ENCODE measurements around the gene SMYD3. TPM values are rescaled to one million over a fixed set of nuclear protein-coding genes. Genes with fewer than 3 reads are reported as not detected.

The SMYD3 gene
- total RNA-seq, 1 donor from 2014 or later: 80.8 TPM

GRCh38 chr1:245984390-245985155 is 522.5 kb downstream of the SMYD3 start:
- Mint-ChIP-seq H3K9me3 (ENCODE audit: unreplicated experiment) (no peaks in the 10 kb centered on the region), H3K4me1 (ENCODE audit: low read depth, unreplicated experiment) (peaks cover 27% of the 10 kb centered on the region), H3K27ac (ENCODE audit: unreplicated experiment) (no peak overlapping the region), H3K27me3 (ENCODE audit: low read depth, unreplicated experiment) (no peaks in the 10 kb centered on the region), H3K4me3 (ENCODE audit: unreplicated experiment) (no peak overlapping the region), H3K36me3 (ENCODE audit: low read depth, unreplicated experiment) (peaks cover 6% of the 10 kb centered on the region)
- Histone ChIP-seq H3K4me3 (ENCODE audit: insufficient read depth, low read depth, low read length) (no peak overlapping the region), H4K20me1 (ENCODE audit: insufficient read depth, low read length) (no peaks in the 10 kb centered on the region), H2AFZ (ENCODE audit: low read depth, low read length) (no peak overlapping the region), H3K27ac (ENCODE audit: low read depth, low read length) (no peak overlapping the region), H3K27me3 (ENCODE audit: insufficient read depth, low read length) (no peaks in the 10 kb centered on the region), H3K4me1 (ENCODE audit: insufficient read depth, low read length) (peaks cover 20% of the 10 kb centered on the region), H3K9ac (ENCODE audit: low read length) (no peak overlapping the region), H3K79me2 (ENCODE audit: insufficient read depth, low read length) (no peaks in the 10 kb centered on the region), H3K4me2 (ENCODE audit: low read length) (no peak overlapping the region), H3K36me3 (ENCODE audit: insufficient read depth, low read length) (no peaks in the 10 kb centered on the region), H3K9me3 (ENCODE audit: insufficient read depth, low read depth, low read length) (no peaks in the 10 kb centered on the region)
- FAIRE-seq: no peak
- no peak for TF ChIP-seq EZH2 (IDR thresholded peaks at IDR 0.05; ENCODE audit: insufficient read depth, low read length)
- TF ChIP-seq, protein P1, sequence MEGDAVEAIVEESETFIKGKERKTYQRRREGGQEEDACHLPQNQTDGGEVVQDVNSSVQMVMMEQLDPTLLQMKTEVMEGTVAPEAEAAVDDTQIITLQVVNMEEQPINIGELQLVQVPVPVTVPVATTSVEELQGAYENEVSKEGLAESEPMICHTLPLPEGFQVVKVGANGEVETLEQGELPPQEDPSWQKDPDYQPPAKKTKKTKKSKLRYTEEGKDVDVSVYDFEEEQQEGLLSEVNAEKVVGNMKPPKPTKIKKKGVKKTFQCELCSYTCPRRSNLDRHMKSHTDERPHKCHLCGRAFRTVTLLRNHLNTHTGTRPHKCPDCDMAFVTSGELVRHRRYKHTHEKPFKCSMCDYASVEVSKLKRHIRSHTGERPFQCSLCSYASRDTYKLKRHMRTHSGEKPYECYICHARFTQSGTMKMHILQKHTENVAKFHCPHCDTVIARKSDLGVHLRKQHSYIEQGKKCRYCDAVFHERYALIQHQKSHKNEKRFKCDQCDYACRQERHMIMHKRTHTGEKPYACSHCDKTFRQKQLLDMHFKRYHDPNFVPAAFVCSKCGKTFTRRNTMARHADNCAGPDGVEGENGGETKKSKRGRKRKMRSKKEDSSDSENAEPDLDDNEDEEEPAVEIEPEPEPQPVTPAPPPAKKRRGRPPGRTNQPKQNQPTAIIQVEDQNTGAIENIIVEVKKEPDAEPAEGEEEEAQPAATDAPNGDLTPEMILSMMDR (IDR thresholded peaks at IDR 0.05; ENCODE audit: insufficient read depth, low read depth, low read length): no peak
- DNase-seq (ENCODE audit: low read depth): no peak

- H4K20me1 ChIP-seq (ENCODE audit: insufficient read depth, low read length): no peaks in the 10 kb centered on the region
- no peaks in the 10 kb centered on the region for H3K27me3 ChIP-seq (ENCODE audit: insufficient read depth, low read length)
- H3K9me3 ChIP-seq (ENCODE audit: insufficient read depth, low read depth, low read length): no peaks in the 10 kb centered on the region
- H3K27me3 Mint-ChIP-seq (ENCODE audit: low read depth, unreplicated experiment): no peaks in the 10 kb centered on the region
- DNase-seq (ENCODE audit: low read depth): no peak
- no peaks in the 10 kb centered on the region for H3K36me3 ChIP-seq (ENCODE audit: insufficient read depth, low read length)
- no peak overlapping the region for H3K27ac ChIP-seq (ENCODE audit: low read depth, low read length)
- no peak for FAIRE-seq
- no peak overlapping the region for H3K4me2 ChIP-seq (ENCODE audit: low read length)
- H2AFZ ChIP-seq (ENCODE audit: low read depth, low read length): no peak overlapping the region
- no peak for TF ChIP-seq EZH2 (IDR thresholded peaks at IDR 0.05; ENCODE audit: insufficient read depth, low read length)
- TF ChIP-seq, protein P1 (IDR thresholded peaks at IDR 0.05; ENCODE audit: insufficient read depth, low read depth, low read length): no peak
- no peak overlapping the region for H3K9ac ChIP-seq (ENCODE audit: low read length)
- H3K9me3 Mint-ChIP-seq (ENCODE audit: unreplicated experiment): no peaks in the 10 kb centered on the region
- peaks cover 9% of the 10 kb centered on the region for H3K36me3 Mint-ChIP-seq (ENCODE audit: low read depth, unreplicated experiment)
- no peak overlapping the region for H3K4me3 ChIP-seq (ENCODE audit: insufficient read depth, low read depth, low read length)
- H3K27ac Mint-ChIP-seq (ENCODE audit: unreplicated experiment): no peak overlapping the region
- H3K4me1 ChIP-seq (ENCODE audit: insufficient read depth, low read length): peaks cover 24% of the 10 kb centered on the region
- H3K4me3 Mint-ChIP-seq (ENCODE audit: unreplicated experiment): no peak overlapping the region
- H3K79me2 ChIP-seq (ENCODE audit: insufficient read depth, low read length): no peaks in the 10 kb centered on the region
- peaks cover 38% of the 10 kb centered on the region for H3K4me1 Mint-ChIP-seq (ENCODE audit: low read depth, unreplicated experiment)
These were observed 523.6 kb downstream of the SMYD3 start for GRCh38 chr1:245983294-245983967.

GRCh38 chr1:245979589-245979988 is 527.5 kb downstream of the SMYD3 start:
- no peak overlapping the region for H3K4me2 ChIP-seq (ENCODE audit: low read length)
- no peak overlapping the region for H3K4me3 ChIP-seq (ENCODE audit: insufficient read depth, low read depth, low read length)
- no peaks in the 10 kb centered on the region for H4K20me1 ChIP-seq (ENCODE audit: insufficient read depth, low read length)
- FAIRE-seq: no peak
- H3K27me3 Mint-ChIP-seq (ENCODE audit: low read depth, unreplicated experiment): no peaks in the 10 kb centered on the region
- peaks cover 11% of the 10 kb centered on the region for H3K36me3 Mint-ChIP-seq (ENCODE audit: low read depth, unreplicated experiment)
- H3K9me3 Mint-ChIP-seq (ENCODE audit: unreplicated experiment): no peaks in the 10 kb centered on the region
- H3K36me3 ChIP-seq (ENCODE audit: insufficient read depth, low read length): no peaks in the 10 kb centered on the region
- H2AFZ ChIP-seq (ENCODE audit: low read depth, low read length): no peak overlapping the region
- H3K4me1 Mint-ChIP-seq (ENCODE audit: low read depth, unreplicated experiment): peaks cover 20% of the 10 kb centered on the region
- H3K9me3 ChIP-seq (ENCODE audit: insufficient read depth, low read depth, low read length): no peaks in the 10 kb centered on the region
- H3K27ac Mint-ChIP-seq (ENCODE audit: unreplicated experiment): no peak overlapping the region
- no peak overlapping the region for H3K9ac ChIP-seq (ENCODE audit: low read length)
- H3K27me3 ChIP-seq (ENCODE audit: insufficient read depth, low read length): no peaks in the 10 kb centered on the region
- no peak for TF ChIP-seq EZH2 (IDR thresholded peaks at IDR 0.05; ENCODE audit: insufficient read depth, low read length)
- TF ChIP-seq, protein P1 (IDR thresholded peaks at IDR 0.05; ENCODE audit: insufficient read depth, low read depth, low read length): no peak
- H3K27ac ChIP-seq (ENCODE audit: low read depth, low read length): no peak overlapping the region
- H3K4me3 Mint-ChIP-seq (ENCODE audit: unreplicated experiment): no peak overlapping the region
- peaks cover 4% of the 10 kb centered on the region for H3K4me1 ChIP-seq (ENCODE audit: insufficient read depth, low read length)
- H3K79me2 ChIP-seq (ENCODE audit: insufficient read depth, low read length): no peaks in the 10 kb centered on the region
- no peak for DNase-seq (ENCODE audit: low read depth)

Data from astrocyte (in vitro differentiated cells and primary cell).